ENCODE results near the gene ACAP1. TPM values are rescaled to one million over a fixed set of nuclear protein-coding genes. Genes with fewer than 3 reads are reported as not detected.

ACAP1 gene
- total and polyA plus RNA-seq, 2 donors (not counting 1 experiment from before 2014, with no cell fraction given), result 0.06 to 2.1 TPM

DNA sequence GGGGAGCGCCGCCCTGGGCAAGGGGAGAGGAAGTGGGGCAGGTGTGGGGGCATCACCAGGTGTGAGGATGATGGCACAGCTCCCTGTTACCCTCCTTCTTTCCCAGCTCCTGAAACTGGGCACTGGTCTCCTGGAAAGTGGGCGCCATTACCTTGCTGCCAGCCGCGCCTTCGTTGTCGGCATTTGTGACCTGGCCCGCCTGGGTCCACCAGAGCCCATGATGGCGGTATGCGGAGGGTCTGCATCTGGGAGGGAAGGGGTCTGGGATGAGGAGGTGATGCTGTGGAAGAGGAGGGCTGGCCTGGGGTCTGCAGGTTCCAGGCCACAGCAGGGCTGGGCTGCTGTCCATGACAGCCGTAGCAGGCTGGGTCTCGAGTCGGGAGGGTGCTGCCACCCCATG is 5.5 kb downstream of the ACAP1 start:
- Histone ChIP-seq H2AFZ (ENCODE audit: low read length) (no peak overlapping the region), H3K4me3 (replicated peaks in 1 of 4; ENCODE audit: control extremely low read depth in 1 of 4, insufficient read depth in 1 of 4, low read depth in 3 of 4, low read length in 4 of 4) (no peak overlapping the region), H3K9ac (ENCODE audit: insufficient read depth, low read length) (no peak overlapping the region), H3K4me1 (ENCODE audit: control insufficient read depth, extremely low read depth, insufficient read depth, low read length) (no peaks in the 10 kb centered on the region), H4K20me1 (ENCODE audit: control insufficient read depth, extremely low read depth, insufficient read depth, low read length) (no peaks in the 10 kb centered on the region), H3K36me3 (ENCODE audit: control insufficient read depth, insufficient read depth, low read length) (no peaks in the 10 kb centered on the region), H3K4me2 (ENCODE audit: extremely low read depth, insufficient read depth, low read length) (no peak overlapping the region), H3K79me2 (ENCODE audit: control insufficient read depth, insufficient read depth, low read length) (no peaks in the 10 kb centered on the region), H3K27ac (ENCODE audit: insufficient read depth, low read length) (no peak overlapping the region), H3K27me3 (ENCODE audit: control insufficient read depth, insufficient read depth, low read length) (peaks cover 9% of the 10 kb centered on the region), H3K9me3 (ENCODE audit: control insufficient read depth, insufficient read depth, low read depth, low read length) (no peaks in the 10 kb centered on the region)
- no peak for DNase-seq (ENCODE audit: low read depth in 2 of 2)
- TF ChIP-seq, protein P1, sequence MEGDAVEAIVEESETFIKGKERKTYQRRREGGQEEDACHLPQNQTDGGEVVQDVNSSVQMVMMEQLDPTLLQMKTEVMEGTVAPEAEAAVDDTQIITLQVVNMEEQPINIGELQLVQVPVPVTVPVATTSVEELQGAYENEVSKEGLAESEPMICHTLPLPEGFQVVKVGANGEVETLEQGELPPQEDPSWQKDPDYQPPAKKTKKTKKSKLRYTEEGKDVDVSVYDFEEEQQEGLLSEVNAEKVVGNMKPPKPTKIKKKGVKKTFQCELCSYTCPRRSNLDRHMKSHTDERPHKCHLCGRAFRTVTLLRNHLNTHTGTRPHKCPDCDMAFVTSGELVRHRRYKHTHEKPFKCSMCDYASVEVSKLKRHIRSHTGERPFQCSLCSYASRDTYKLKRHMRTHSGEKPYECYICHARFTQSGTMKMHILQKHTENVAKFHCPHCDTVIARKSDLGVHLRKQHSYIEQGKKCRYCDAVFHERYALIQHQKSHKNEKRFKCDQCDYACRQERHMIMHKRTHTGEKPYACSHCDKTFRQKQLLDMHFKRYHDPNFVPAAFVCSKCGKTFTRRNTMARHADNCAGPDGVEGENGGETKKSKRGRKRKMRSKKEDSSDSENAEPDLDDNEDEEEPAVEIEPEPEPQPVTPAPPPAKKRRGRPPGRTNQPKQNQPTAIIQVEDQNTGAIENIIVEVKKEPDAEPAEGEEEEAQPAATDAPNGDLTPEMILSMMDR (conservative IDR thresholded peaks at IDR 0.05 in 1 of 2, IDR thresholded peaks at IDR 0.05 in 1 of 2; ENCODE audit: low read depth in 1 of 2, low read length in 2 of 2), result no peak
- TF ChIP-seq EZH2 (IDR thresholded peaks at IDR 0.05; ENCODE audit: low read length, missing control alignments), result no peak

DNA sequence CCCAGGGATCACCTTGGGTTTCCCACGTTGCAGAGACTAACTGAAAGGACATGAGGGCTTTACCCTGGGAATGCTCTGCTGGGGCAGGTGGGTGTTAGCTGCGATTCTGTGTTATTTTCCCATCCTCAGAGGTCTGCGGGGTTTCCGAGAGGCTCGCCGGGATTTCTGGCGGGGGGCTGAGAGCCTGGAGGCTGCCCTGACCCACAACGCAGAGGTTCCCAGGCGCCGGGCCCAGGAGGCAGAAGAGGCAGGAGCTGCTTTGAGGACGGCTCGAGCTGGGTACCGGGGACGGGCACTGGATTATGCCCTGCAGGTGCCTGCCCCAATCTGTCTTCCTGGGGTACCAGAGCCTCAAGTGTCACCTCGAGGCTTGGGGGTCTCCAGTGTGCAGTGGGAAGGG is 6.9 kb downstream of the ACAP1 start:
- DNase-seq (ENCODE audit: low read depth in 2 of 2), result no peak
- Histone ChIP-seq H3K4me3 (replicated peaks in 1 of 4; ENCODE audit: control extremely low read depth in 1 of 4, insufficient read depth in 1 of 4, low read depth in 3 of 4, low read length in 4 of 4) (no peak overlapping the region), H3K4me2 (ENCODE audit: extremely low read depth, insufficient read depth, low read length) (no peak overlapping the region), H3K27ac (ENCODE audit: insufficient read depth, low read length) (no peak overlapping the region), H2AFZ (ENCODE audit: low read length) (no peak overlapping the region), H3K36me3 (ENCODE audit: control insufficient read depth, insufficient read depth, low read length) (no peaks in the 10 kb centered on the region), H3K4me1 (ENCODE audit: control insufficient read depth, extremely low read depth, insufficient read depth, low read length) (peaks cover 2% of the 10 kb centered on the region), H3K27me3 (ENCODE audit: control insufficient read depth, insufficient read depth, low read length) (peaks cover 9% of the 10 kb centered on the region), H3K9me3 (ENCODE audit: control insufficient read depth, insufficient read depth, low read depth, low read length) (no peaks in the 10 kb centered on the region), H4K20me1 (ENCODE audit: control insufficient read depth, extremely low read depth, insufficient read depth, low read length) (no peaks in the 10 kb centered on the region), H3K9ac (ENCODE audit: insufficient read depth, low read length) (no peak overlapping the region), H3K79me2 (ENCODE audit: control insufficient read depth, insufficient read depth, low read length) (no peaks in the 10 kb centered on the region)
- TF ChIP-seq, protein P1 (conservative IDR thresholded peaks at IDR 0.05 in 1 of 2, IDR thresholded peaks at IDR 0.05 in 1 of 2; ENCODE audit: low read depth in 1 of 2, low read length in 2 of 2), result no peak
- no peak for TF ChIP-seq EZH2 (IDR thresholded peaks at IDR 0.05; ENCODE audit: low read length, missing control alignments)

DNA sequence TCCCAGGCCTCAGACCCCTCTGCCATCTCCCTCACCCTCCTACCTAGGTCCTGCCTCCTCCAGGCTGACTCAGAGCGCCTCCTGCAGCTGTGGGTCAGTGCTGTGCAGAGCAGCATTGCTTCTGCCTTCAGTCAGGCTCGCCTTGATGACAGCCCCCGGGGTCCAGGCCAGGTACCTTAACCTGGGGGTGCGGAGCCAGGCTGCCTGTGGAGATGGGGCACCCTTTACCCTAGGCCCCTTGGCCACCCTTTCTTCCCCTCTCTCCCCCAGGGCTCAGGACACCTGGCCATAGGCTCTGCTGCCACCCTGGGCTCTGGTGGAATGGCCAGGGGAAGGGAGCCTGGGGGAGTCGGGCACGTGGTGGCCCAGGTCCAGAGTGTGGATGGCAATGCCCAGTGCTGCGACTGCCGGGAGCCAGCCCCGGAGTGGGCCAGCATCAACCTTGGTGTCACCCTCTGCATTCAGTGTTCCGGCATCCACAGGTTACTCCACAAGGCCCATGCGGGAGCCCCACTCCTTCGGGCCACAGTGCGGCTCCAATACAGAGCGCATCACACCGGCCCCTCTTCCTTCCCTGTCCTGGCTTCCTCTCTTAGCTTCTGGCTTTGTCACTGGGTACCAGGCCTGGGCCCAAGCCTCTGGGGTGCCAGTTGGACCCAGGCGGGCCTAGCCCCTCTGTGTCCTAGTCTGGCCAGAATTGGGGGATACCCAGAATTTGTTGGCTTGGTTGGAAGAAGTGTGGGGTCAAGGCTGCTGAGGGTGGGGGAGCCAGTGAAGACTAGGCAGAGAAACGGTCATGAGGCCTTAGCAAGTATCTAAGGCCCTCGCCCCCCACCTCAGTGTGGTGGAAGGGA is 10.7 kb downstream of the ACAP1 start:
- H2AFZ ChIP-seq (ENCODE audit: low read length), result no peak overlapping the region
- H3K27ac ChIP-seq (ENCODE audit: insufficient read depth, low read length), result no peak overlapping the region
- no peak for TF ChIP-seq EZH2 (IDR thresholded peaks at IDR 0.05; ENCODE audit: low read length, missing control alignments)
- TF ChIP-seq, protein P1 (conservative IDR thresholded peaks at IDR 0.05 in 1 of 2, IDR thresholded peaks at IDR 0.05 in 1 of 2; ENCODE audit: low read depth in 1 of 2, low read length in 2 of 2), result no peak
- H3K27me3 ChIP-seq (ENCODE audit: control insufficient read depth, insufficient read depth, low read length), result peaks cover 5% of the 10 kb centered on the region
- peaks cover 15% of the 10 kb centered on the region for H3K4me1 ChIP-seq (ENCODE audit: control insufficient read depth, extremely low read depth, insufficient read depth, low read length)
- no peak for DNase-seq (ENCODE audit: low read depth in 2 of 2)
- no peaks in the 10 kb centered on the region for H3K9me3 ChIP-seq (ENCODE audit: control insufficient read depth, insufficient read depth, low read depth, low read length)
- H3K36me3 ChIP-seq (ENCODE audit: control insufficient read depth, insufficient read depth, low read length), result no peaks in the 10 kb centered on the region
- H3K79me2 ChIP-seq (ENCODE audit: control insufficient read depth, insufficient read depth, low read length), result peaks cover 5% of the 10 kb centered on the region
- H4K20me1 ChIP-seq (ENCODE audit: control insufficient read depth, extremely low read depth, insufficient read depth, low read length), result no peaks in the 10 kb centered on the region
- no peak overlapping the region for H3K4me3 ChIP-seq (replicated peaks in 1 of 4; ENCODE audit: control extremely low read depth in 1 of 4, insufficient read depth in 1 of 4, low read depth in 3 of 4, low read length in 4 of 4)
- H3K4me2 ChIP-seq (ENCODE audit: extremely low read depth, insufficient read depth, low read length), result no peak overlapping the region
- H3K9ac ChIP-seq (ENCODE audit: insufficient read depth, low read length), result no peak overlapping the region
